Stomach (tissue), 19 donors: ENCODE results near the gene CDC7. TPM values are rescaled to one million over a fixed set of nuclear protein-coding genes. Genes with fewer than 3 reads are reported as not detected.
"Not testable (repeated sequence)": the region's sequence is repeated elsewhere in the genome, so short reads cannot be mapped to it uniquely, and the experiment has no call there.

ENCODE experiments used
- DNase-seq, 2 donors: peaks; one replicate each; pipeline versions ENCODE4 v3.0.0 to v3.0.0-alpha.2; 2013 to 2019
- H3K27ac ChIP-seq, 5 donors: fragments of 200-600 bp in 4 of 5; sonication (generic) in 4 of 5; one replicate each; pipeline ENCODE4 v1.5.1; 2013 to 2019; ENCODE audit warnings: mild to moderate bottlenecking in 1 of 5, moderate library complexity in 1 of 5
- H3K27me3 ChIP-seq, 3 donors: fragments of 200-600 bp; sonication (generic); one replicate each; pipeline ENCODE4 v1.5.1; 2017 to 2019; ENCODE audit warnings: mixed run types in 1 of 3
- H3K36me3 ChIP-seq, 4 donors: fragments of 200-600 bp; sonication (generic); 1 replicate in 3 of 4; 2 replicates in 1 of 4; pipeline ENCODE4 v1.5.1; 2016 to 2019
- H3K4me1 ChIP-seq, 4 donors: fragments of 200-600 bp; sonication (generic); one replicate each; pipeline ENCODE4 v1.5.1; 2016 to 2019
- H3K4me3 ChIP-seq, 4 donors: fragments of 200-600 bp; sonication (generic) in 3 of 4; one replicate each; pipeline ENCODE4 v1.5.1; 2016 to 2019; ENCODE audit warnings: mild to moderate bottlenecking in 1 of 4
- H3K9me3 ChIP-seq, 4 donors: fragments of 200-600 bp; sonication (generic); one replicate each; pipeline ENCODE4 v1.5.1; 2016 to 2019
- CTCF ChIP-seq, 7 experiments: fragments of 450-650 bp in 4 of 7; fragments of 200-600 bp in 3 of 7; sonication (generic) in 3 of 7; IDR thresholded peaks; one replicate each; pipeline ENCODE4 v1.5.1; 2016 to 2019; ENCODE audit warnings: antibody characterized with exemption in 7 of 7, control low read depth in 2 of 7, mild to moderate bottlenecking in 1 of 7
- EP300 ChIP-seq: sonication (generic); formaldehyde crosslinking; IDR thresholded peaks from one replicate; pipeline ENCODE4 v1.6.1; 2017; ENCODE audit warnings: antibody characterized with exemption
- POLR2A ChIP-seq, 4 donors: fragments of 450-650 bp; IDR thresholded peaks; one replicate each; pipeline ENCODE4 v1.6.1; 2016; ENCODE audit warnings: antibody characterized with exemption in 4 of 4, control low read depth in 2 of 4, mild to moderate bottlenecking in 1 of 4, moderate library complexity in 1 of 4
- POLR2AphosphoS5 ChIP-seq, 3 donors: sonication (generic); formaldehyde crosslinking; IDR thresholded peaks; one replicate each; pipeline ENCODE4 v1.6.1; 2016; ENCODE audit warnings: antibody characterized with exemption in 3 of 3
- WGBS, 5 donors: extraction: QIAGEN DNeasy Blood & Tissue Kit in 3 of 5; methylation state at CpG; one replicate each; pipeline versions ENCODE4 v1.1.5 to v1.1.7; 2013 to 2018; 5-methylcytosine and 5-hydroxymethylcytosine counted together
- intact Hi-C: fragments of 100-400 bp; cut with DNase I; formaldehyde crosslinking; loops from one replicate; pipeline ENCODE4 v1.15.1; 2023; ENCODE audit warnings: low total_unique reads
- long read RNA-seq, 10 donors: transcript quantifications; one replicate each; lab custom pipeline, GENCODE V29; 2026
- polyA plus RNA-seq, 3 donors: library from polyadenylated mRNA; stranded (reverse); fragments of 200-250 nt; gene quantifications; one replicate each; pipeline ENCODE4 v1.2.3, GENCODE V29; 2013
- total RNA-seq, 5 donors: library from RNA; depleted of rRNA; stranded (reverse); fragments of >200 nt; gene quantifications; one replicate each; pipeline versions ENCODE4 v1.1.0 to v1.2.3, GENCODE V29; 2014 to 2016
- donor health status: healthy with polysubstance abuse.
- donor health status: Bipolar disorder and iron deficiency.
- donor health status: healthy.

CDC7 gene
- total RNA-seq, result 1 to 10 TPM in 4 of 5 donors, not detected in 1; 1.3 to 6.6 (median 2.2) TPM
- polyA plus RNA-seq, result 1 to 10 TPM; 1.4 to 3.1 (median 2.1) TPM
- long read RNA-seq, donor 1, result 0 reads
- long read RNA-seq, donor 2, result 0 reads
- long read RNA-seq, donor 3, result 0 reads
- long read RNA-seq, donor 4, result 0 reads
- long read RNA-seq, donor 5, result 0 reads
- long read RNA-seq, donor 6, result 0 reads
- long read RNA-seq, donor 7, partial matches to known transcripts, result 5 of 7 reads
- long read RNA-seq, donor 7, other reads (novel, unspliced or antisense), result 0 of 7 reads
- long read RNA-seq, donor 8, partial matches to known transcripts, result 0 of 1 reads
- long read RNA-seq, donor 8, other reads (novel, unspliced or antisense), result 0 of 1 reads
- long read RNA-seq, donor 9, result 0 reads
- long read RNA-seq, donor 10, result 0 reads

- TF ChIP-seq CTCF (IDR thresholded peaks at IDR 0.05), result peak in 2 of 7 experiments; percentile 4 to 21
- peak in 2 of 3 donors; percentile 57 to 80 for TF ChIP-seq POLR2AphosphoS5 (IDR thresholded peaks at IDR 0.05)
- no peak for TF ChIP-seq EP300
- Histone ChIP-seq H3K27me3 (no peaks in the 10 kb centered on the region), H3K4me3 (peak within 1 kb of the TSS; percentile 58 to 63 (median 62)), H3K27ac (peak within 1 kb of the TSS; percentile 73 to 90 (median 87)), H3K9me3 (no peaks in the 10 kb centered on the region), H3K36me3 (no peaks in the 10 kb centered on the region), H3K4me1 (peaks cover 8 to 22% (median 13%) of the 10 kb centered on the region in 4 donors)
- intact Hi-C loops, result no loop called here
- WGBS, 5 donors, result 0 to 1% (median 0%) methylated on average over 59 to 68 of the region's 68 CpGs
- DNase-seq, result peak; percentile 83 to 97
Observed at GRCh38 chr1:91500756-91501522, at the start of gene CDC7. TSS of gene CDC7 (plus strand) at chr1:91500851. CDS start at chr1:91501717, 866 bp downstream.

DNA sequence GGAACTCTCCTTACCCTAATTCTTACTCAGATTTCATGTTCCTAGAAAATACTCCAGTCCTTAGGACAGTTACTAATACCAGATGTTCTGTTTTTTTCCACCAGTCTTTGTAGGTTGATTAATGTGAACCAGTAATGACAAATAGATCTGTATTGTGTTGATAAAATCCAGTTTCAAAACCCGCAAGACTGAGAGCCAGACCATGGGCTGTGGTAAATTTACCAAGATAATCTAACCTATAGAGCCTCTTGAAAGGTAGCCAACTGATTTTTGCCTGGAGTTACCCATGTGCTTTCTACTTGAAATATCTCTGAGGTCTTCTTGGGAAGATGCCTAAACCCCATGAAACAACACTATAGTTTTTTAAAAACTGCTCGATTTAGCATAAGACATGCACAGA is 46.5 kb upstream of the CDC7 start:
- Histone ChIP-seq H3K27ac (no peak overlapping the region), H3K36me3 (no peaks in the 10 kb centered on the region), H3K4me3 (no peak overlapping the region), H3K4me1 (no peaks in the 10 kb centered on the region), H3K27me3 (no peaks in the 10 kb centered on the region), H3K9me3 (no peaks in the 10 kb centered on the region)
- WGBS, 5 donors, result 67 to 91% (median 71%) methylated on average over 2 of the region's 2 CpGs
- peak in 1 of 2 donors; percentile 14 for DNase-seq
- no peak for TF ChIP-seq EP300
- TF ChIP-seq POLR2AphosphoS5 (IDR thresholded peaks at IDR 0.05), result no peak
- TF ChIP-seq POLR2A (IDR thresholded peaks at IDR 0.05), result no peak
- TF ChIP-seq CTCF (IDR thresholded peaks at IDR 0.05), result no peak
- intact Hi-C loops, result no loop called here

GRCh38 chr1:91455334-91455733 is 45.3 kb upstream of the CDC7 start:
- Histone ChIP-seq H3K9me3 (no peaks in the 10 kb centered on the region), H3K36me3 (no peaks in the 10 kb centered on the region), H3K4me3 (no peak overlapping the region), H3K27me3 (no peaks in the 10 kb centered on the region), H3K4me1 (no peaks in the 10 kb centered on the region), H3K27ac (no peak overlapping the region)
- WGBS, 5 donors, result 76 to 94% (median 78%) methylated on average over 3 of the region's 3 CpGs
- no peak for DNase-seq
- TF ChIP-seq POLR2A (IDR thresholded peaks at IDR 0.05) (no peak), CTCF (IDR thresholded peaks at IDR 0.05) (no peak), POLR2AphosphoS5 (IDR thresholded peaks at IDR 0.05) (no peak)
- intact Hi-C loops, result no loop called here

- Histone ChIP-seq H3K27ac (no peak overlapping the region), H3K4me1 (no peaks in the 10 kb centered on the region), H3K27me3 (no peaks in the 10 kb centered on the region), H3K9me3 (no peaks in the 10 kb centered on the region), H3K4me3 (no peak overlapping the region), H3K36me3 (no peaks in the 10 kb centered on the region)
- TF ChIP-seq CTCF (IDR thresholded peaks at IDR 0.05) (no peak), POLR2AphosphoS5 (IDR thresholded peaks at IDR 0.05) (no peak), POLR2A (IDR thresholded peaks at IDR 0.05) (no peak), EP300 (no peak)
- intact Hi-C loops, result no loop called here
- 68 to 80% (median 79%) methylated on average over 1 of the region's 1 CpG for WGBS, 5 donors
- no peak for DNase-seq
Observed at GRCh38 chr1:91455896-91456295, 44.8 kb upstream of the CDC7 start.

GRCh38 chr1:91465350-91465749 is 35.3 kb upstream of the CDC7 start:
- WGBS, 5 donors, result 59 to 82% (median 77%) methylated on average over 2 of the region's 2 CpGs
- H3K27me3 ChIP-seq, H3K27ac ChIP-seq, H3K4me1 ChIP-seq, intact Hi-C loops, H3K4me3 ChIP-seq, DNase-seq, H3K36me3 ChIP-seq: not testable (repeated sequence)
- peaks cover 7 to 40% (median 32%) of the 10 kb centered on the region in 4 donors for H3K9me3 ChIP-seq
